ENCODE data around the gene RGCC. TPM values are rescaled to one million over a fixed set of nuclear protein-coding genes. Genes with fewer than 3 reads are reported as not detected.
"Not testable (repeated sequence)": the region's sequence is repeated elsewhere in the genome, so short reads cannot be mapped to it uniquely, and the experiment has no call there.

Gene RGCC
- total and polyA plus RNA-seq, 8 donors, result 4.6 to 58.3 (median 28.7) TPM

DNA sequence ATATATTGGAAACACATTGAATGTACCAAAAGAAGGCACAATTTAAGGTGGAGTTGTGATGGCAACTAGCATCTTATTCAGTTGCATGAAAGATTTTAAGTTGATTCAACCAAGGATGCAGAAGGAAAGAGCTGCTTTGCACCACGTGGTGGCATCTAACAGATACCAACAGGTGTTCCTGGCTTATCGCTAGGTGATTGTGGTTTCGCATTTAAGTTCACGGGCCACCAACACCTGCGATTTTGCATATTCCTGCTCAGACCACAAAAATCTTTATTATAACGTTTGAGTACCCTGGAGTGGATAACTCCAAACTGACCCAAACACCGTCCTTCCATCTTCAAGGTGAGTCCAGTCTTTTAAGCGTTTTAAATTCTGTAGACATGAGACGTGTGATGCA lies 45.3 kb downstream of the RGCC start:
- Histone ChIP-seq H3K4me1 (no peaks in the 10 kb centered on the region), H3K9me3 (peaks cover 0 to 13% (median 4%) of the 10 kb centered on the region in 4 donors), H3K36me3 (no peaks in the 10 kb centered on the region), H3K4me3 (no peak overlapping the region), H3K27ac (no peak overlapping the region), H3K27me3 (no peaks in the 10 kb centered on the region)
- TF ChIP-seq EP300 (IDR thresholded peaks at IDR 0.05) (no peak), POLR2A (IDR thresholded peaks at IDR 0.05) (no peak), POLR2AphosphoS5 (IDR thresholded peaks at IDR 0.05) (no peak), CTCF (IDR thresholded peaks at IDR 0.05) (no peak)
- WGBS, 5 donors, result 77 to 84% (median 84%) methylated on average over 9 of the region's 9 CpGs
- DNase-seq, result peak in 1 of 2 donors; percentile 22
- intact Hi-C loops (cut with DNase I; ENCODE audit: low total_unique reads), result no loop called here

DNA sequence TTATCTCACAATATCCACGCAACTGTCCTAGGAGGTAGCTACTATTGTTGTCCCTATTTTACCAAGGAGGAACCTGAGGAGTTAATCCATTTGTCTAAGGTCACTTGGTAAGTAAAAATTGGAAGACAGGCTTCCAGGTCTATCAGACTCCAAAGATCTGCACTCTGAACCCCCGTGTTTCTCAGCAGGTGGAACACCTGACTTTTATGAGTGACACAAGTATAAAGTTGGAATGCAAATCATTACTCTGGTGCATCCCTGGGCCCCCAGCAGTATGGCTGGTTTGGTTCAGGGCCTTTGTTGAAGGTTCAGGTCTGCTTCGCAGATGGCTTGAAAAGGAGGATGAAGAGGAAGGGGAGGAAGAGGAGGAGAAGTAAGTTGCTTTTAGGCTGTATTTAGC lies 46.0 kb downstream of the RGCC start:
- intact Hi-C loops (cut with DNase I; ENCODE audit: low total_unique reads), result no loop called here
- no peak for DNase-seq
- no peak overlapping the region for H3K27ac ChIP-seq
- no peak overlapping the region for H3K4me3 ChIP-seq
- peaks cover 0 to 13% (median 4%) of the 10 kb centered on the region in 4 donors for H3K9me3 ChIP-seq
- no peaks in the 10 kb centered on the region for H3K36me3 ChIP-seq
- no peaks in the 10 kb centered on the region for H3K4me1 ChIP-seq
- no peaks in the 10 kb centered on the region for H3K27me3 ChIP-seq
- TF ChIP-seq POLR2AphosphoS5 (IDR thresholded peaks at IDR 0.05), result no peak
- no peak for TF ChIP-seq POLR2A (IDR thresholded peaks at IDR 0.05)
- TF ChIP-seq EP300 (IDR thresholded peaks at IDR 0.05), result no peak
- TF ChIP-seq CTCF (IDR thresholded peaks at IDR 0.05), result no peak
- 86 to 95% (median 90%) methylated on average over 3 of the region's 3 CpGs for WGBS, 5 donors

- H3K27me3 ChIP-seq; intact Hi-C loops (cut with DNase I; ENCODE audit: low total_unique reads); H3K4me3 ChIP-seq; H3K27ac ChIP-seq; H3K36me3 ChIP-seq; DNase-seq; H3K4me1 ChIP-seq: not testable (repeated sequence)
- H3K9me3 ChIP-seq, result peaks cover 0 to 13% (median 4%) of the 10 kb centered on the region in 4 donors
Measured at GRCh38 chr13:41504657-41505056, 47.3 kb downstream of the RGCC start.

DNA sequence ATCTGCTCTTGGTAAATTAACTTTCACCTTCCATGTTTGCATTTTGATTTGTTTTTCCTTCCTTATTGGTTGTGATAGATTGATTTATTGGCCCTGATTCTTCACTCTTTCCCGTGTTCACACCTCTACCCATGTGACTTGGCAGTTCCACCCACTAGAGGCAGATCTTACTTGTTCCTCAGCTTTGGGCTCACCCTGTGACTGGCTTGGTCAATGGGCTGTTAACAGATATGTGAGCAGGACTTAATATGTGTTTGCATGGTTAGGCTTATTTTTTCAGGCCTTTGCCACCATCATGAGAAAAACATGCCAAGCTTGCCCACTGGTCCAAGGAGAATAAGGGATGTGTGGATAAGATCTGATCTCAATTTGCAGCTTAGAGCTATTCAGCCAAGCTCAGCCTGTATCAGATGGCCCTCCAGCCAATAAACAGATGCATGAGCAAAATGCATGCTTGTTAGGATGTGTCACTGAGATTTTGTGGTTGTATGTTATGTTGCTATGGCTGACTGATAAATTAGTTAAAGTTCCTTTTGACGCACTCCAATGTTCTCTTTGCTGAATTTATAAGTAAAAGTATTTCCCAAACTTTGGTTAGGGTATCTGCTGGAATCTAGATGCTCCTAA lies 48.0 kb downstream of the RGCC start:
- H3K4me3 ChIP-seq, result no peak overlapping the region
- H3K36me3 ChIP-seq, result no peaks in the 10 kb centered on the region
- DNase-seq, result no peak
- intact Hi-C loops (cut with DNase I; ENCODE audit: low total_unique reads), result no loop called here
- no peak overlapping the region for H3K27ac ChIP-seq
- no peaks in the 10 kb centered on the region for H3K27me3 ChIP-seq
- WGBS, 5 donors, result 67 to 87% (median 73%) methylated on average over 2 of the region's 2 CpGs
- no peaks in the 10 kb centered on the region for H3K4me1 ChIP-seq
- peaks cover 0 to 13% (median 4%) of the 10 kb centered on the region in 4 donors for H3K9me3 ChIP-seq
- TF ChIP-seq EP300 (IDR thresholded peaks at IDR 0.05) (no peak), POLR2A (IDR thresholded peaks at IDR 0.05) (no peak), CTCF (IDR thresholded peaks at IDR 0.05) (no peak), POLR2AphosphoS5 (IDR thresholded peaks at IDR 0.05) (no peak)

- 81 to 98% (median 96%) methylated on average over 1 of the region's 1 CpG for WGBS, 5 donors
Measured at GRCh38 chr13:41506312-41506711, 49.0 kb downstream of the RGCC start.

More at GRCh38 chr13:41506312-41506711, 49.0 kb downstream of the RGCC start:
- Histone ChIP-seq H3K9me3 (peaks cover 0 to 13% (median 4%) of the 10 kb centered on the region in 4 donors), H3K36me3 (no peaks in the 10 kb centered on the region), H3K4me1 (no peaks in the 10 kb centered on the region), H3K4me3 (no peak overlapping the region), H3K27me3 (no peaks in the 10 kb centered on the region), H3K27ac (no peak overlapping the region)
- DNase-seq, result no peak
- no peak for TF ChIP-seq EP300 (IDR thresholded peaks at IDR 0.05)
- TF ChIP-seq POLR2A (IDR thresholded peaks at IDR 0.05), result no peak
- TF ChIP-seq POLR2AphosphoS5 (IDR thresholded peaks at IDR 0.05), result no peak
- TF ChIP-seq CTCF (IDR thresholded peaks at IDR 0.05), result no peak
- intact Hi-C loops (cut with DNase I; ENCODE audit: low total_unique reads), result no loop called here

Data from stomach (tissue), 9 donors.